Measurements from ENCODE around the gene NXNL1.
A peak's percentile ranks its signal among the peaks of the same experiment; 100 is the strongest.
"Not testable (repeated sequence)": the region's sequence is repeated elsewhere in the genome, so short reads cannot be mapped to it uniquely, and the experiment has no call there.

Gene NXNL1

DNA sequence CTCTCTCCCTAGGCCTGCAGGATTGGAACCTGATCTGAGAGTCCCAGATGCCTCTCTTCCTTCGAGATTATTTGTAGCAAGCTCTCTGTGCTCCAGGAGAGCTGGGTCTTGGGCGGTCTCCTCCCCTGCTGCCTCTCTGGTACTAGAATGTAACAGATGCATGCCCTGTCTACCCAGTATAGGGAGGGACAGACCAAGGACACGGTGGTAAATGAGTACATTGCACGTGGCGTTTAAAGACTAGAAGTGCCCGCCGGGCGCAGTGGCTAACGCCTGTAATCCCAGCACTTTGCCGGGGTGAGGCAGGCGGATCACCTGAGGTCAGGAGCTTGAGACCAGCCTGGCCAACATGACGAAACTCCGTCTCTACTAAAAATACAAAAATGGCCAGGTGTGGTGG, 21.3 kb upstream of the NXNL1 start:
- Histone ChIP-seq H3K9me3 (ENCODE audit: severe bottlenecking) (no peaks in the 10 kb centered on the region), H3K36me3 (ENCODE audit: low read depth) (no peaks in the 10 kb centered on the region), H3K27ac (ENCODE audit: poor library complexity, severe bottlenecking) (no peak overlapping the region), H3K4me1 (ENCODE audit: insufficient read depth, poor library complexity, severe bottlenecking) (no peaks in the 10 kb centered on the region), H3K4me3 (ENCODE audit: severe bottlenecking) (no peak overlapping the region), H3K27me3 (ENCODE audit: insufficient read depth, poor library complexity, severe bottlenecking) (no peaks in the 10 kb centered on the region)
- ATAC-seq (ENCODE audit: low read depth) (no peak), DNase-seq (ENCODE audit: low spot score) (no peak)
- TF ChIP-seq, protein P1, sequence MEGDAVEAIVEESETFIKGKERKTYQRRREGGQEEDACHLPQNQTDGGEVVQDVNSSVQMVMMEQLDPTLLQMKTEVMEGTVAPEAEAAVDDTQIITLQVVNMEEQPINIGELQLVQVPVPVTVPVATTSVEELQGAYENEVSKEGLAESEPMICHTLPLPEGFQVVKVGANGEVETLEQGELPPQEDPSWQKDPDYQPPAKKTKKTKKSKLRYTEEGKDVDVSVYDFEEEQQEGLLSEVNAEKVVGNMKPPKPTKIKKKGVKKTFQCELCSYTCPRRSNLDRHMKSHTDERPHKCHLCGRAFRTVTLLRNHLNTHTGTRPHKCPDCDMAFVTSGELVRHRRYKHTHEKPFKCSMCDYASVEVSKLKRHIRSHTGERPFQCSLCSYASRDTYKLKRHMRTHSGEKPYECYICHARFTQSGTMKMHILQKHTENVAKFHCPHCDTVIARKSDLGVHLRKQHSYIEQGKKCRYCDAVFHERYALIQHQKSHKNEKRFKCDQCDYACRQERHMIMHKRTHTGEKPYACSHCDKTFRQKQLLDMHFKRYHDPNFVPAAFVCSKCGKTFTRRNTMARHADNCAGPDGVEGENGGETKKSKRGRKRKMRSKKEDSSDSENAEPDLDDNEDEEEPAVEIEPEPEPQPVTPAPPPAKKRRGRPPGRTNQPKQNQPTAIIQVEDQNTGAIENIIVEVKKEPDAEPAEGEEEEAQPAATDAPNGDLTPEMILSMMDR (IDR thresholded peaks at IDR 0.05; ENCODE audit: poor library complexity, severe bottlenecking): no peak

DNA sequence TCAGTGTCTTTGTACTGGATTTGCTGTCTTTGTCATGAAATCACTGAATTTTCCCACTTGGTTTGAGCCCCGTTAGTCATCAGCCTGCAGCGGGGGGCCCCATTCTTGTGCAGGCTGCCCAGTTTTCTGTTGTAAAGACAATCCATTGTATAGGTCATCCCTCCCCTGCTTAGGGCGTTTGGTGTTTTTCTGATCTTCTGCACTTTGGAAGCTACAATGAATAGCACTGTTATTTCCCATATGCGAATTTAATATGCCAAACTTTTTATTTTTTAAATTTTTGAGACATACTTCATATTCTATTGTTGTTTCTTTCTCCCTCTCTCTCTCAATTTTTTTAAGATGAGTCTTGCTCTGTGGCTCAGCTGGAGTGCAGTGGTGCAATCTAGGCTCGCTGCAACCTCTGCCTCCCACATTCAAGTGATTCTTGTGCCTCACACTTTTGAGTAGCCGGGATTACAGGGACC, 18.6 kb upstream of the NXNL1 start:
- ATAC-seq (ENCODE audit: low read depth) (no peak), DNase-seq (ENCODE audit: low spot score) (no peak)
- Histone ChIP-seq H3K9me3 (ENCODE audit: severe bottlenecking) (no peaks in the 10 kb centered on the region), H3K36me3 (ENCODE audit: low read depth) (no peaks in the 10 kb centered on the region), H3K27me3 (ENCODE audit: insufficient read depth, poor library complexity, severe bottlenecking) (no peaks in the 10 kb centered on the region), H3K4me3 (ENCODE audit: severe bottlenecking) (no peak overlapping the region), H3K4me1 (ENCODE audit: insufficient read depth, poor library complexity, severe bottlenecking) (peaks cover 7% of the 10 kb centered on the region), H3K27ac (ENCODE audit: poor library complexity, severe bottlenecking) (no peak overlapping the region)
- TF ChIP-seq, protein P1 (IDR thresholded peaks at IDR 0.05; ENCODE audit: poor library complexity, severe bottlenecking): no peak

DNA sequence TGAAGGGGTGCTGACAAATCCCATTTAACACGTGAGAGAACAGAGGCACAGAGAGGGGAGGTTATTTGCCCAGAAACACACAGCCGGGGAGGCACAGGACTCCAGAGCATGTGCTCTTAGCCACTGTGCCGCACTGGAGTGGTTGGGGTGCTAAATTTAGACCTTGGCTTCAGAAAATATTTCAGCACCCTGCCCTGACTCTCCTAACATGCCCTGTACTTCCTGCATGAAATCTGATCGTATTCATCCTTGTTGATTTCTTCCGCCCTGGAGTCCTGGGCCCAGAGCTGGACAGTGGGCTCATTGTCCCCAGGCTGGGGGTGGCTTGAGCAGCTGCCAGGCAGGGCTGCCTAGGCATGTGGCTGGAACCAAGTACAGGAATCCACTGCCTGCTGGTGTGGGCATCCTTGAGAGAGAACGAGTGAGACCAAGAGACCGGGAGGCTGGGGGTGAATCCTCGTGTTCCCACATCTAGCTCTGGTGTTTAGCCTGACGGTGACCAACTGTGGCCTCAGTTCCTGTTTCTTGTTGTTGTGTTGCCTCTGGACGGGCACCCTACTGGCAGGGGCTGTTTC, 14.9 kb upstream of the NXNL1 start:
- Histone ChIP-seq H3K9me3 (ENCODE audit: severe bottlenecking) (no peaks in the 10 kb centered on the region), H3K27ac (ENCODE audit: poor library complexity, severe bottlenecking) (peak overlapping the region; percentile 46), H3K36me3 (ENCODE audit: low read depth) (no peaks in the 10 kb centered on the region), H3K4me1 (ENCODE audit: insufficient read depth, poor library complexity, severe bottlenecking) (peaks cover 7% of the 10 kb centered on the region), H3K4me3 (ENCODE audit: severe bottlenecking) (no peak overlapping the region), H3K27me3 (ENCODE audit: insufficient read depth, poor library complexity, severe bottlenecking) (no peaks in the 10 kb centered on the region)
- TF ChIP-seq, protein P1 (IDR thresholded peaks at IDR 0.05; ENCODE audit: poor library complexity, severe bottlenecking): no peak
- peak; percentile 65 for ATAC-seq (ENCODE audit: low read depth)
- DNase-seq (ENCODE audit: low spot score): no peak

DNA sequence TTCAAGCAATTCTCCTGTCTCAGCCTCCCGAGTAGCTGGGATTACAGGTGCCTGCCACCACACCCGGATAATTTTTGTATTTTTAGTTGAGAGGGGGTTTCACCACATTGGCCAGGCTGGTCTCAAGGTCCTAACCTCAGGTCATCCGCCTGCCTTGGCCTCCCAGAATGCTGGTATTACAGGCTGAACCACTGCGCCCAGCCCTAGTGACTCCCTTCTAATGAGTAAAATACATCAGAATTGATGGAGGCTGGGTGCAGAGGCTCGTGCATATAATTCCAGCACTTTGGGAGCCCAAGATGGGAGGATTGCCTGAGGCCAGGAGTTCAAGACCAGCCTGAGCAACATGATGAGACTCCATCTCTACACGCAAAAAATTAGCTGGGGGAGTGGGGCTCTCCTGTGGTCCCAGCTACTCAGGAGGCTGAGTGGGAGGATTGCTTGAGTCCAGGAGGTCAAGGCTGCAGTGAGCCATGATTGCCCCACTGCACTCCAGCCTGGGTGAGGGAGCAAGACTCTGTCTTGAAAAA, 14.3 kb upstream of the NXNL1 start:
- not testable (repeated sequence) for H3K4me3 ChIP-seq (ENCODE audit: severe bottlenecking); DNase-seq (ENCODE audit: low spot score)
- peak overlapping the region; percentile 46 for H3K27ac ChIP-seq (ENCODE audit: poor library complexity, severe bottlenecking)

DNA sequence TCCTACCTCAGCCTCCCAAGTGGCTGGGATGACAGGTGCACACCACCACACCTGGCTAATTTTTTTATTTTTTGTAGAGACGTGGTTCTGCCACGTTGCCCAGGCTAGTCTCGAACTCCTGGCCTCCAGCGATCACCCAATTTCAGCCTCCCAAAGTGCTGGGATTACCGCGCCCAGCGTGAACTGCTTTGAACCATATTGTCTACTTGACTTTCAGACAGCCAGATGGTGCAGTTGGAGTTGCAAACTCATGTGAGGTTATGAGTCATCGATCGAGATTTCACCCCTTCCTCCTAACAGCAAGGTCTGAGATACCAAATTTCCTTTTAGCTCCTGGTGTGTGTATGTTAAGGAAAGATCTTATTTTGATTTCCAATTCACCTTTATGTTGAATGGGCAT, 12.3 kb upstream of the NXNL1 start:
- Histone ChIP-seq H3K36me3 (ENCODE audit: low read depth) (no peaks in the 10 kb centered on the region), H3K9me3 (ENCODE audit: severe bottlenecking) (no peaks in the 10 kb centered on the region), H3K27ac (ENCODE audit: poor library complexity, severe bottlenecking) (no peak overlapping the region), H3K4me3 (ENCODE audit: severe bottlenecking) (no peak overlapping the region), H3K27me3 (ENCODE audit: insufficient read depth, poor library complexity, severe bottlenecking) (no peaks in the 10 kb centered on the region), H3K4me1 (ENCODE audit: insufficient read depth, poor library complexity, severe bottlenecking) (peaks cover 7% of the 10 kb centered on the region)
- TF ChIP-seq, protein P1 (IDR thresholded peaks at IDR 0.05; ENCODE audit: poor library complexity, severe bottlenecking): no peak
- DNase-seq (ENCODE audit: low spot score): no peak
- ATAC-seq (ENCODE audit: low read depth): no peak

More for the DNA sequence above, 14.3 kb upstream of the NXNL1 start:
- H3K9me3 ChIP-seq (ENCODE audit: severe bottlenecking); ATAC-seq (ENCODE audit: low read depth); H3K4me1 ChIP-seq (ENCODE audit: insufficient read depth, poor library complexity, severe bottlenecking); H3K36me3 ChIP-seq (ENCODE audit: low read depth); H3K27me3 ChIP-seq (ENCODE audit: insufficient read depth, poor library complexity, severe bottlenecking): not testable (repeated sequence)

Data from RWPE2 (cell line).